Karpas-422 (cell line): ENCODE results near the gene SPEM3. TPM values are rescaled to one million over a fixed set of nuclear protein-coding genes. Genes with fewer than 3 reads are reported as not detected.

Source experiments
- DNase-seq: peaks from one replicate; pipeline ENCODE4 v3.0.0-alpha.2; 2015
- H2AFZ ChIP-seq: fragments of 200-600 bp; sonication (generic); 2 replicates; pipeline ENCODE4 v1.6.1; 2014; ENCODE audit warnings: antibody characterized with exemption, low read length, mixed read lengths
- H3K27ac ChIP-seq: fragments of 200-600 bp; sonication (generic); 2 replicates; pipeline ENCODE4 v1.5.1; 2014; ENCODE audit warnings: mild to moderate bottlenecking, low read length, moderate library complexity
- H3K27me3 ChIP-seq: fragments of 200-600 bp; sonication (generic); 2 replicates; pipeline ENCODE4 v1.6.1; 2014; ENCODE audit warnings: low read length, mixed read lengths
- H3K36me3 ChIP-seq: fragments of 200-600 bp; sonication (generic); 2 replicates; pipeline ENCODE4 v1.6.1; 2014; ENCODE audit warnings: low read length, mixed read lengths; ENCODE audit not compliant: insufficient read depth
- H3K4me1 ChIP-seq: fragments of 200-600 bp; sonication (generic); 2 replicates; pipeline ENCODE4 v1.6.1; 2014; ENCODE audit warnings: mild to moderate bottlenecking, low read length, mixed read lengths
- H3K4me2 ChIP-seq: fragments of 200-600 bp; sonication (generic); 2 replicates; pipeline ENCODE4 v1.6.1; 2014; ENCODE audit warnings: low read length, low read depth, mild to moderate bottlenecking; ENCODE audit not compliant: poor library complexity, severe bottlenecking
- H3K4me3 ChIP-seq: fragments of 200-600 bp; sonication (generic); 2 replicates; pipeline ENCODE4 v1.5.1; 2014; ENCODE audit warnings: mild to moderate bottlenecking, antibody characterized with exemption, low read length, mixed read lengths
- H3K79me2 ChIP-seq: fragments of 200-600 bp; sonication (generic); 2 replicates; pipeline ENCODE4 v1.6.1; 2014; ENCODE audit warnings: mild to moderate bottlenecking, low read length, mixed read lengths
- H3K9ac ChIP-seq: fragments of 200-600 bp; sonication (generic); 2 replicates; pipeline ENCODE4 v1.6.0; 2014; ENCODE audit warnings: low read length
- H3K9me2 ChIP-seq: fragments of 200-600 bp; sonication (generic), shearing (Covaris generic); replicated peaks from 2 replicates; pipeline ENCODE4 v1.6.0; 2014; ENCODE audit warnings: mild to moderate bottlenecking, low read length, moderate library complexity; ENCODE audit not compliant: insufficient read depth
- H3K9me3 ChIP-seq: fragments of 300-700, 200-600 bp; sonication (generic); 2 replicates; pipeline ENCODE4 v1.6.1; 2014; ENCODE audit warnings: low read length, mixed read lengths
- H4K20me1 ChIP-seq: fragments of 200-600 bp; sonication (generic); 2 replicates; pipeline ENCODE4 v1.6.1; 2014; ENCODE audit warnings: mild to moderate bottlenecking, antibody characterized with exemption, low read length, low read depth; ENCODE audit not compliant: insufficient read depth
- total RNA-seq: library from RNA; depleted of rRNA; stranded (reverse); fragments of >200 nt; shearing (Covaris generic); gene quantifications from 2 replicates; pipeline ENCODE4 v1.2.3, GENCODE V29; 2014; ENCODE audit warnings: low replicate concordance; rRNA removed

The SPEM3 gene
- not detected in 2 replicates for total RNA-seq

DNA sequence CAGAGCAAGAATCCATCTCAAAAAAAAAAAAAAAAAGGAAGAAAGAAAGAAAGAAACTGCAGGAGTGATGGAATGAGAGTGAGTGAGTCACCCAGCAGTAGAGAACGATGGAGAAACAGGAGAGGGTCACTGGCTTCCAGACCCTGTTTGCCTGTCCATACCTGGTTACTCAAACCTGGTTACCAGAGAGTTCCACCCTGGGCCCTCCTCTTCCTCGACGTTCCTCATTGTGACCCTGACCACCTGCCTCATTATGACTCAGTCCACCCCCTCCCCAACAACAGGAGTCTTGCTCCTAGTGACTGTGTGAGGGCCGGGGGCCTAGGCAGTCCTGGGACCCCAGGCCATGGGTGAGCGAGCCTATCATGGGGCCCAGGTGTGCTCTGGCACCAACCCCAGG lies at the start of gene SPEM3:
Gene SPEM3, plus strand, starts transcription at position 301 of the 400 bp plus-strand sequence. Its CDS starts 46 bp downstream, at position 347.
- Histone ChIP-seq H3K4me3 (no peak within 1 kb of the TSS), H3K4me2 (no peak within 1 kb of the TSS), H3K79me2 (no peaks in the 10 kb centered on the region), H3K27me3 (no peaks in the 10 kb centered on the region), H3K36me3 (no peaks in the 10 kb centered on the region), H2AFZ (no peak within 1 kb of the TSS), H3K4me1 (no peaks in the 10 kb centered on the region), H3K9me3 (no peaks in the 10 kb centered on the region), H3K9ac (no peak within 1 kb of the TSS), H4K20me1 (no peaks in the 10 kb centered on the region), H3K27ac (no peak within 1 kb of the TSS), H3K9me2 (no peaks in the 10 kb centered on the region)
- DNase-seq, result no peak

DNA sequence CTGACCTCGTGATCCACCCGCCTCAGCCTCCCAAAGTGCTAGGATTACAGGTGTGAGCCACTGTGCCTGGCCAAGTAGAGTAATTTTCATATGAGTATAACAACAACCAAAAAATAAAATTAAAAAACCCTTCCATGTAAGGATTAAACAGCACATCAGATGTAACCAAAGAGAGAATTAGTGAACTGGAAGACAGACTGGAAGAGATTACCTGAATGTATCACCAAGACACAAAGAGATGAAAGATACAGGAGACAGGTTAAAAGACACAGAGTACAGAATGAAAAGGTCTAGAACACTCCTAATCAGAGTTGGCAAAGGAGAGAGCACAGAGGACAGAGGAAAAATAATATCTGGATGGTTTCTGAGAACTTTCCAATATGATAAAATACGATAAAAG lies 49.5 kb upstream of the SPEM3 start:
- Histone ChIP-seq H3K9me3 (0 out of 2 replicates have a peak, but pooled peaks cover 2% of the 10 kb centered on the region), H3K9ac (no peak overlapping the region), H3K9me2 (no peaks in the 10 kb centered on the region), H3K27ac (no peak overlapping the region), H3K79me2 (no peaks in the 10 kb centered on the region), H3K4me2 (no peak overlapping the region), H3K27me3 (no peaks in the 10 kb centered on the region), H3K4me3 (no peak overlapping the region), H2AFZ (no peak overlapping the region), H4K20me1 (no peaks in the 10 kb centered on the region), H3K36me3 (no peaks in the 10 kb centered on the region), H3K4me1 (peaks cover 9% of the 10 kb centered on the region)
- DNase-seq, result no peak

DNA sequence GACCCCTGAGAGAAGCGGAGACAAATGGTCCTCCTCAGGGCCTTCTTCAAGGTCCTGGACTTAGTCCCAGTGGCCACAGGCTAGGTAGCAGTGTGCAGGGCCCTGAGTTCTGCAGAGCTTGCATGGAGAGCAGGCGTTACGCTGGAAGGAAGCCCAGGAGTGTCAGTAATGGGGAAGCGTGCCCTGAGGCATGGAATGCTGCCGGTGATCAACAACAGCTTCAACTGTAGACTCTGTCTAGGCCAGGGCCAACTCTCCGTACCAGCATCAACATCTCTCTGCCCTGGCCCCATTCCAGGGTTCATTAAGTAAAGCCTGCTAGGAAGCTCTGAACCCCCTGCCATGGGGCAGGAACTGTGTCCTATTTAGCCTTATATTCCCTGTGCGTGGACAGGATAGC lies 48.3 kb upstream of the SPEM3 start:
- no peak overlapping the region for H3K4me2 ChIP-seq

DNA sequence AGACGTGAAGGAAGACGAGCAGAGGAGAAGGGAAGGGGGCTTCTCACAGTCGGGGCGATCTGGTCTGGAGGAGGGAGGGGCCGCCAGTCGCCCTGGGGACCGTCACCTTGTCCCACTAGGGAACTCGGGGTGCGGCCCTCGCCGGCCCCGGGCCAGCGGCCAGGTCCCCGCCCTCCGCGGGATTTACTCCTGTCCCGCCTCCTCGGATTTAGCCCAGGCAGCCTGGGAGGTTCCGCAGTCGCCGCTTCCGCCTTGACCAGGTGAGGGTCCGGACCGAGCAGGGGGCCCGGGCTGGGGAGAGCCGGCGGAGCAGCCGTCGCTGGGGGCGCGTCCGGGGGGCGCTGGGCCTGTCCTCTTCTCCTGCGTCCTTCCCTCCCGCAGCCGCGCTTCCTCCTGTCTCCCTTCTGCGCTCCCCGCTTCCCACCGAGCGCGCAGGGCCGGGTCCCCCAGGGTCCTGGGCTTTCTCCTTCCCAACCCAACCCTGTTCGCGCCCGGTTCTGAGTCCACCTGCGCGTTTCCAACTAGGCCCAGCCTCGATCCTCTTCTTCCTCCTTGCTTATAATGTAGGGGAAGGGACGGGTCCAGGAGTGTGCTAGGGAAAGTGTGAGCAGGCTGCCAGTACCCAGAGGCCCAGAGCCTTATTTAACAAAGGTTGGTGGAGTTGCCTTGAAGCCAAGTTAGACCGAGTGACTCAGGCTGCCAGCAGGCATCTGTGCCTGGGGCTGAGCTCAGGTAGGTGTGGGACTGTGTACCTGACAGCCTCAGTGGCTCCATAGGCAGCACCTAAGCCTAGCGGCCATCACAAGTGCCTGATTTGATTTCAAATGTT lies 47.6 kb upstream of the SPEM3 start, which contains the start of gene TNK1:
Gene TNK1, plus strand, starts transcription at position 235 of the 829 bp plus-strand sequence. CDS start 1,838 bp downstream, outside the sequence.
- Histone ChIP-seq H3K9me3 (0 out of 2 replicates have a peak, but pooled peaks cover 2% of the 10 kb centered on the region), H2AFZ (no peak within 1 kb of the TSS), H3K4me1 (peaks cover 15% of the 10 kb centered on the region), H3K36me3 (no peaks in the 10 kb centered on the region), H3K9ac (no peak within 1 kb of the TSS), H3K9me2 (no peaks in the 10 kb centered on the region), H3K27ac (no peak within 1 kb of the TSS), H3K27me3 (no peaks in the 10 kb centered on the region), H4K20me1 (no peaks in the 10 kb centered on the region), H3K4me3 (no peak within 1 kb of the TSS), H3K79me2 (no peaks in the 10 kb centered on the region), H3K4me2 (no peak within 1 kb of the TSS)
- no peak for DNase-seq

More for the DNA sequence above, 48.3 kb upstream of the SPEM3 start:
- 0 out of 2 replicates have a peak, but pooled peaks cover 2% of the 10 kb centered on the region for H3K9me3 ChIP-seq
- no peak overlapping the region for H3K4me3 ChIP-seq
- no peaks in the 10 kb centered on the region for H3K79me2 ChIP-seq
- H3K9ac ChIP-seq, result no peak overlapping the region
- no peak for DNase-seq
- no peak overlapping the region for H3K27ac ChIP-seq
- H2AFZ ChIP-seq, result no peak overlapping the region
- no peaks in the 10 kb centered on the region for H4K20me1 ChIP-seq
- no peaks in the 10 kb centered on the region for H3K27me3 ChIP-seq
- peaks cover 15% of the 10 kb centered on the region for H3K4me1 ChIP-seq
- no peaks in the 10 kb centered on the region for H3K36me3 ChIP-seq
- no peaks in the 10 kb centered on the region for H3K9me2 ChIP-seq

DNA sequence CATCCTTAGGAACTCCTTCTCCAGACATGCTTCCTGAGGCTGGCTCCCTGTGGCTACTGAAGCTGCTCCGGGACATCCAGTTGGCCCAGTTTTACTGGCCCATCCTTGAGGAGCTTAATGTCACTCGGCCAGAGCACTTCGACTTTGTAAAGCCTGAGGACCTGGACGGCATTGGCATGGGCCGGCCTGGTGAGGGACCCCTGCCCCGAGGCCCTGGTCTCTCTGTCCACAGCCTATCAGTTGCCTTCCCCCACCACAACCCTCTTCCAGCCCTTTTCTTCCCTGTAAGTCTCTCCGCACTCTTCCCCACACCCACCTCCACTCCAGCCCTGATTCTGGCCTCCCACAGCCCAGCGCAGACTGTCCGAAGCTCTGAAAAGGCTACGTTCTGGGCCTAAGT lies 45.8 kb upstream of the SPEM3 start:
- H3K27ac ChIP-seq, result no peak overlapping the region
- H3K4me1 ChIP-seq, result peaks cover 15% of the 10 kb centered on the region
- no peaks in the 10 kb centered on the region for H4K20me1 ChIP-seq
- 0 out of 2 replicates have a peak, but pooled peaks cover 2% of the 10 kb centered on the region for H3K9me3 ChIP-seq
- H3K79me2 ChIP-seq, result no peaks in the 10 kb centered on the region
- no peaks in the 10 kb centered on the region for H3K9me2 ChIP-seq
- H3K9ac ChIP-seq, result no peak overlapping the region
- no peak overlapping the region for H3K4me3 ChIP-seq
- H3K36me3 ChIP-seq, result no peaks in the 10 kb centered on the region
- H2AFZ ChIP-seq, result no peak overlapping the region
- H3K4me2 ChIP-seq, result no peak overlapping the region
- H3K27me3 ChIP-seq, result no peaks in the 10 kb centered on the region
- DNase-seq, result no peak

DNA sequence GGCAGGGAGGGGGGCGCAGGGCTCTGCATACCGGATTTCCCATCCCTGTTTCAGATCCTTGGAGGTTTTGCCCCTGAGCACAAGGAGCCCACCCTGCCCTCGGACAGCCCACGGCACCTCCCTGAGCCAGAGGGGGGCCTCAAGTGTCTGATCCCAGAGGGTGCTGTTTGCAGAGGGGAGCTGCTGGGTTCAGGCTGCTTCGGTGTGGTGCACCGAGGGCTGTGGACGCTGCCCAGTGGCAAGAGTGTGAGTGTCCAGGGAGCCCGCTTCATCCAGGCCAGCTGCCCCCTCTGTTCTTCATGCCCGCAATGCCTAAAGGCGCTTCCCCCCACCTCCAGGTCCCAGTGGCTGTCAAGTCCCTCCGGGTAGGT lies 45.3 kb upstream of the SPEM3 start:
- peak overlapping the region; percentile 88 for H3K4me2 ChIP-seq
- H3K79me2 ChIP-seq, result no peaks in the 10 kb centered on the region

DNA sequence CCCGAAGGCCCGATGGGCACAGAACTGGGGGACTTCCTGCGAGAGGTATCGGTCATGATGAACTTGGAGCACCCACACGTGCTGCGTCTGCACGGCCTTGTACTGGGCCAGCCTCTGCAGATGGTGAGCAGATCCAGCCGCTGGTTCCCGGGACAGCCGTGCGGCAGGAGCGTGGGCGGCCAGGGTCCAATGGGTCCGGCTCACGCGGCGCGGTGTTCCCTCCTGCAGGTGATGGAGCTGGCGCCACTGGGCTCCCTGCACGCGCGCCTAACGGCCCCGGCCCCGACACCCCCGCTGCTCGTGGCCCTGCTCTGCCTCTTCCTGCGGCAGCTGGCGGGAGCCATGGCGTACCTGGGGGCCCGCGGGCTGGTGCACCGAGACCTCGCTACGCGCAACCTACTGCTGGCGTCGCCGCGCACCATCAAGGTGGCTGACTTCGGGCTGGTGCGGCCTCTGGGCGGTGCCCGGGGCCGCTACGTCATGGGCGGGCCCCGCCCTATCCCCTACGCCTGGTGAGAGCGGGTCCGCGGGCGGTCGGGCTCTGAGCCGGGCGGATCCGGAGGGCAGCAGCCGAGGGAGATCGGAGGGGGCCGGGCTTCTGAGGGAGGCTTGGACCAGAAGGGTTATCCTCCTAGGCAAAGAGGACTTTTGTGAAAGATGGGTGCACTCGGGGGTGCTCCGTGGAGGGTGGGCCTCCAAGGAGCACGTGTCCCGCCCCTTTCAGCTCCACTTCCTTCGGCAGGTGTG lies 44.7 kb upstream of the SPEM3 start:
- Histone ChIP-seq H3K27ac (no peak overlapping the region), H3K4me1 (peaks cover 15% of the 10 kb centered on the region), H3K36me3 (no peaks in the 10 kb centered on the region), H2AFZ (peak overlapping the region; percentile 87; the same call in 1 of the 2 replicates), H3K27me3 (no peaks in the 10 kb centered on the region), H3K9me3 (0 out of 2 replicates have a peak, but pooled peaks cover 2% of the 10 kb centered on the region), H4K20me1 (no peaks in the 10 kb centered on the region), H3K79me2 (no peaks in the 10 kb centered on the region), H3K9ac (peak overlapping the region; percentile 72), H3K9me2 (no peaks in the 10 kb centered on the region), H3K4me3 (peak overlapping the region; percentile 72), H3K4me2 (peak overlapping the region; percentile 88)
- DNase-seq, result peak; percentile 90

More for the DNA sequence above, 45.3 kb upstream of the SPEM3 start:
- Histone ChIP-seq H4K20me1 (no peaks in the 10 kb centered on the region), H3K9ac (peak overlapping the region; percentile 72), H3K9me2 (no peaks in the 10 kb centered on the region), H3K4me1 (peaks cover 15% of the 10 kb centered on the region), H3K27ac (no peak overlapping the region), H2AFZ (no peak overlapping the region), H3K9me3 (0 out of 2 replicates have a peak, but pooled peaks cover 2% of the 10 kb centered on the region), H3K36me3 (no peaks in the 10 kb centered on the region), H3K27me3 (no peaks in the 10 kb centered on the region), H3K4me3 (peak overlapping the region; percentile 72; the same call in 1 of the 2 replicates)
- no peak for DNase-seq
